NCI-H526 (cell line): ENCODE results near the gene BTN1A1.
"Not testable (repeated sequence)": the region's sequence is repeated elsewhere in the genome, so short reads cannot be mapped to it uniquely, and the experiment has no call there.

ENCODE experiments used
- DNase-seq, 2 experiments: peaks; one replicate each; lab custom pipeline; 2025; lab: John Stamatoyannopoulos, UW

The BTN1A1 gene

DNA sequence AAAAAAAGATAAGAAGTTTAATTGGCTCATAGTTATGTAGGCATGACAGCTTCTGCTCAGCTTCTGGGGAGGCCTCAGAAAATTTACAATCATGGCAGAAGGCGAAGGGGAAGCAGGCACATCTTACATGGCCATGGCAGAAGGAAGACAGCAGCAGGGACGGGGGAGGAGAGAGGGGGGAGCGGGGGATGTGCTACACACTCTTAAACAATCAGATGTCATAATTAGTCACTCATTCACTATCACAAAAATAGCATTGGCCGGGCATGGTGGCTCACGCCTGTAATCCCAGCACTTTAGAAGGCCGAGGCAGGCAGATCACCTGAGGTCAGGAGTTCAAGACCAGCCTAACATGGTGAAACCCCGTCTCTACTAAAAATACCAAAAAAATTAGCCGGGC is 10.9 kb downstream of the BTN1A1 start:
- not testable (repeated sequence) for DNase-seq

DNA sequence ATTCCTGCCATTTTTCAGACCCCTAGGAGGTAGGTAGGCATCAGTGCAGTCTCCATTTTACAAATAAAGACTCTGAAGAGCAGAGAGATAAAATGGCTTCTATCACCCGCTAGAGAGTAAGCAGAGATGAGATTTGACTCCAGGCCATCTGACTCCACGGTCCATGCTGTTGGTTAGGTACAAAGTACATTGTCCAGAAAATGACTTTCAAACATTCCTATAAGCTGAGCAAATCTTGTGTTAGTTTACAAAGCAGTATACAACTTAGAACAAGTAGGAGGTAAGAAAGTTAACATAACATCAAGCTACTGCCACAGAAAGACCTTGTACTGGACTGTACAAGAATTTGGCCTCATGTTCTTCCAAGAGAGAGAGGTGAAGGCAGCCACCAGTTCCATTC is 14.9 kb downstream of the BTN1A1 start:
- DNase-seq: no peak

DNA sequence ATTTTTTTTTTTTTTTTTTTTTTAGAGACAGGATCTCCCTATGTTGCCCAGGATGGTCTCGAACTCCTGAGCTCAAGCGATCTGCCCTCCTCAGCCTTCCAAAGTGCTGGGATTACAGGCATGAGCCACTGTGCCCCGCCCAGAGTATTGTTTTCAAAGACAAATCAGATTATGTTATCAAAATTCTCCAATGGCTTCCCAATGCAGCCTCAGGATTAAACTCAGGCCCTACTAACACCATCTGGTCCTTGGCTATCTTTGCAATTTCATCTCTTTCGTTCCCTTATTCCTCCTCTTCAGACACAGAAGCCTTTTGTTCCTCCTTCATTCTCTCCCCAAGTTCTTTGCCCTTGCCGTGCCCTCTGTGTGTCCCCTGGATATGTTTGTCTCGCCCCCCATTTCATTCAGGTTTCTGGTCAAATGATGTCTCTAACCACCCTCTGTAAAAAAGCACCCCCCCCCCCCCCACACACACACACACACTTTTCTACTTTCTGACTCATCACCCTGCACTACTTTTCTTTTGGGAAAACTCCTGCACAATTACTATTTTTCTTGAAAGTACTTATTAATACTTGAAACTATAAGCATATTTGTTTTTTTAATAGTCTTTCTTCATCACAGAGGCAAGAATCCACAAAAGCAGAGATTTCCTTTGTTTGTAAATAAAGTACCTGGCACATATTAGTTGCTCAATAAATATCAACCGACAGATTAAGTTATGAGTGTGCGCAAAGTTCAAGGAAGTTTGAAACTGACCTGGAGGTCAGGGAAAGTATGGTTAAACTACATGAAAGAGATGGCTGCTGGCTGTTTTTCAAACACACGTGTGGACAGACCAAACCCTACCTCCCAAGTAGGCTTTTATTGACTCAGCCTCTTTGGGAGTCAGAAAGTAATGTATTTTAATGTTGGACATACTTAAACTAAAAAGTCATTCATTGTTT is 16.7 kb downstream of the BTN1A1 start:
- no peak for DNase-seq

DNA sequence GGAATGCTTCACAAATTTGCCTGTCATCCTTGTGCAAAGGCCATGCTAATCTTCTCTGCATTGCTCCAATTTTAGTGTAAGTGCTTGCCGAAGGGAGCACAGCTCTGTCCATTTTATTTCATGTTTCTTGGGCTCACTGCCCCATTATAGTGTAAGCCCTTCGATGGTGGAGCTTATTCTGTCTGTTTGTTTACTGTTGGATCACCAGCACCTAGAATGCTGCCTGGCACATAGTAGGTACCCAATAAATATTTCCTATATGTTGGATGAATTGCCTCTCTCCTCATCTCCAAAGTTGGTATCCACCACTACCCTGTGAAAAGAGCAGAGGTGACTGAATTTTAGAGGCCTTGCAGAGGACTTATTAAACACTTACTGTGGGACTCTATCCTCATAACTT is 19.3 kb downstream of the BTN1A1 start:
- no peak for DNase-seq

DNA sequence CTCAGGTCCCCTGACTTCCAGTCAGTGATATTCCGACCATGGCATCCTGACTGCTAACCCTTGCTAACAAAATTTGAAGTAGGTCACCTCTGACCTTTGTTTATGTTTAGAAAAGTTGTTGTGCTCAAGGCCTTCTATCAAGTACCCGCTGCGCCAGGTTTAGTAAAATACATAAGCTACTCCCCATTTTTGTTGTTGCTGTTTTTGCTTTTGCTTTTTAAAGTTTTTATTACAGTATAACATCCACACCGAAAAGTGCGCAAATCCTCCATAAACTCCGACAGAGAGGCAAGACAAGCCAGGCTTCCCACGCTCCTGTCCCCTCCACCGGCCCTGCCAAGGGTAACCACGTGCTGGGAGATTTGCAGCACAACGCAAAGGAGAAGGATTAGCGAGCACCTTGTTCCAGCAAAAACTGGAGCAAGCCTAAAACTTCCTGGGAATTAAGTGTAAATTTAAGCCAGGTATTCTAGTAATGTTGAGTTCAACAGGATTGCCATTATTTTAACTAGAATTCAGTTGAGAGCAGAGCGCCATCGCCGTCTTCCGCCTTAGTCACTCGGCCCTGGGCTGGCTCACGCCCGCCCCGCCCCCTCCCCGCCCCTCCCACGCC is 20.2 kb downstream of the BTN1A1 start:
- peak in 1 of 2 experiments; percentile 70 for DNase-seq

DNA sequence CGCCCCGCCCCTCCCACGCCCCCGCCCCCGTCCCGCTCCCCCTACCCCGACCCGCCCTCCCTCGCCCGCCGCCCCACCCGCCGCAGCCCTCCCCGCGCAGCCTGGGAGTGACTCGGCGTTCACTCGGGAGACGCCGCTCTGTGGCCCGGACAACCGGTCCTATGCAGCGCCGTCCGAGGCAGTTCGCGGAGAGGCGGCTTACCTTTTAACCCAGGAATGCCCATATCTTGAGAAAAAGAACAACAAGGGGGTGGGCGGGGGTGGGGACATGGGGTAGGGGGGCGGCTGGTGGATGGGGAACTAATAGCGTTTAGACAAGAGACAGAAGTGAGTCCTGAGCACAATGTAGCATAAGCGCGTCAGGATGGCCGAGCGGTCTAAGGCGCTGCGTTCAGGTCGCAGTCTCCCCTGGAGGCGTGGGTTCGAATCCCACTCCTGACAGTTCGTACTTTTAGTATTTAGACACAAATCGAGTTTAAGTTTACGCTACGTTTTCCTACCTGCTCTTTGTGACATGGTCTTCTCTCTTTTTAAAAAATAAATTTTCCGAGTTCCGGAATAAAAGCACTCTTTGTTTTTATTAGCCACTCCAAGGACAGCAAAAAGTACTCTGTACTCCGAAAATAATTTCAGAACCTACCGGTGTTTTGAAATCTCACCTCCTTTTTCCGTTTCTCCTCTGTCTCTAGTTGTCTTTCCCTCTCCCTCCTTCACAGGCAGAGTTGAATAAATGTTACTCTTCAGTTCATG is 20.9 kb downstream of the BTN1A1 start:
- peak; percentile 62 to 89 for DNase-seq

DNA sequence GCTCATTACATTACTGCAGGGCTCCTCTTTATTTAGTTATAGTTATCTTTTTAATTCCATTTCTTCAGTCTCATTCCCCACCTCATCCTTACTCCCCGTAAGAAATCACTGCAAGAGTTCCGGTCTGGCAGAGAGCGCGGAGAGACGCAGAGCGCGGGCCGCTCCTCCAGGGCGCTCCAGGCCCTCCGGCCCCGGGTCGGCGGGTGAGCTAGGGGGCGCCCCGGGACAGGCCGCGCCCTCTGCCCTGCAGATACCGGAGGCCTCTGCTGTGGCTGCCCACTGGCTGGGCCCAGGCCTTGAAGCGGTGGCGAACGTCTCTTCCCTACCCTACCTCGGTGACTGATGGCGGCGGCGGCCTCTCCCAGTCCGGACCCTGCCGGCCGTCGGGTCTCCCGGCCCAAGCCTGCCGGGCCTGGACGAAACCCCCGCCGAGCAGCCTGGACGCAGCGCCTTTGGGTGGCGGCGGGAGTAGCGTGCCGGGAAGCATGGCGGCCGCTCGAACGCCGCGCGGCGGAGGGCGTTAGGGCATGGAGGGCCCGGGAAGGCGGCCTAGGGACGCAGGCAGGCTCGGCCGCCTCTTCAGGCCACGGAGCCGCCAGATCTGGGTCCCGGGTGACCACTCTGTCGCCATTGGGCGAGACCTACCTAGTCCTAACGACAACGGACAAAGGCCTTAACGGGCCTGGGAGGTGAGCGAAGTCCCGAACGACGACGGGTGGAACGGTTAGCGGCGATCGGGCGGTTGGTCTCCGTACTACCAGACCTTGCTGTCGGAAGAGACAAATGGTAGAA is 21.7 kb downstream of the BTN1A1 start:
- DNase-seq: peak in 1 of 2 experiments; percentile 31

DNA sequence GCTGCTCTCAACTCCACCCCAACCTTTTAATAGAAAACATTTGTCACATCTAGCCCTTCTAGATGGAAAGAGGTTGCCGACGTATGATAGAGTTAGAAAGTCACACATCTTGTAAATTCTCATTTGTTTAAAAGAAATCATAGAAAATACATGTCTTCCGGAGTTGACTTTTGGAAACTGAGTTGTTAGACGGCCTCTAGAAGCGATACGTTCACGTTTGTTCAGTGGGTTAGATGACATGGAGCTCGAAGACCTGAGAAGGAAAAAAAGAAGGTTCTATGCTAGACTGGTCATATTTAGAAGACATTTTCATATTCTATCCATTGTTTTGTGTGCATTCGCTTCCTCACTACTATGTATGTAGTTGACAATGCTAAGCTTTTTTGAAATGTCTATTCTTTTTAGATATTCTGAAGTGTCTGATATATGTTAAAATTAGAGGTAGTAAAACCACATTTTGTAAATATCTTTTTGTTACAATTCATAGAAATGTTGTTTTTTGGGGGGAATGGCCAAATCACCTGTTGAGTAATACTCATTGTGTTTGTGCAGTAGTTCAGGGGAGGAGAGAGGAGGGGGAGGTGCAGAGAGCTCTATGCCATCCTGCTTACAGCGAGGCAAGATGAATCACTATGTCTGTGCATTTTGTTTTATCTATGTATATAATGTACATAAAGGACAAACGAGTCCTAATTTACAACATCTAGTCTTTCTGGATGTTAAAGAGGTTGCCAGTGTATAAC is 22.6 kb downstream of the BTN1A1 start:
- DNase-seq: not testable (repeated sequence)

DNA sequence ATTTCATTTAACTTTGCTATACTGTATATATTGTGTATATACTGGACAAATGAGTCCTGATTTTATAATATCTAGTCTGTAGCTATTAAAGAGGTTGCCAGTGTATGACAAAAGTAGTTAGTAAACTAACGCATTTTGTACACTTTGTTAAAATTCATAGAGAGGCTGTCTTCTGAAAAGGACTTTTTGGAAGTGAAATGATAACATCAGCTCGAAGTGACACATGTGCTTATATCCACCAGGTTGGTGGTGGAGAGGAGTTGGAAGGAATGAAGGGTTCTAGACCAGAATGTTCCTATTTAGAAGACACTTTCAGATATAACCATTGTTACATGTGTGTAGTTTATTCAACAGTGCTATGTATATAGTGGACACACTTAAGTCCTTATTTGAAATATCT is 24.2 kb downstream of the BTN1A1 start:
- DNase-seq: not testable (repeated sequence)

DNA sequence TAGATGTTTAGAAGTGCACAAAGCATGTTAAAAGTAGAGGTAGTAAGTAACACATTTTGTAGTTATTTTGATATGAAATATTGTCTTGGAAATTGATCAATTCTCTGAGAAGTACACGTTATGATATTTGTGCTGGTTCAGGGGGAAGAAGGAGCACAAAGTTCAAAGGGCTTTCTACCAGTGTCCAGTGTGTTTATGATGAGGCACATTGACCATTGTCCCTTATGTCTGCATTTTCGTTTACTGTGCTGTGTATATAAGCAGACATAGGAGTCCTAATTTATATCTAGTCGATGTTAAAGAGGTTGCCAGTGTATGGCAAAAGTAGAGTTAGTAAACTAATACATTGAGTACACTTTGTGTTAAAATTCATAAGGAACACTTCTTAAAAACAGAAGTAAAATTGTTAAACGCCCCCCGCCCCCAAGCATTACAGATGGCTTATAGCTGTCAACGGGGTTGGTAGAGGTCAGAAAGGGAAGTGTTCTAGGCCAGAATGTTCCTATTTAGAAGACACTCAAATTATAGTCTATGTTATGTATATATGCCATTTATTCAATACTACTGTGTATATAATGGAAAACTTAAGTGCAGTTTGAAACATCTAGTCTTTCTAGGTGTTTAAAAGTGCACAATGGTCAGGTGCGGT is 24.7 kb downstream of the BTN1A1 start:
- DNase-seq: no peak

DNA sequence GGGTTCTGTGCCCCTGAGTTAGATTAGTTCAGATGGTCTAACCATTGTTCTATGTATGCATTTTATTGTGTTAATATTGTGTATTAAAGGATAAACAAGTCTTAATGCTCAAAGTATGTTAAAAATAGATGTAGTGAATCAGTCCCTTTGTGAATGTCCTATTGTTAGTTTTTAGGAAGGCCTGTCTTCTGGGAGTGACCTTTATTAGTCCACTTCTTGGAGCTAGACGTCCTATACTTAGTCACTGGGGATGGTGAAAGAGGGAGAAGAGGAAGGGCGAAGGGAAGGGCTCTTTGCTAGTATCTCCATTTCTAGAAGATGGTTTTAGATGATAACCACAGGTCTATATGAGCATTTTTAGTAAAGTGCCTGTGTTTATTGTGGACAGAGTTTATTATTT is 25.7 kb downstream of the BTN1A1 start:
- no peak for DNase-seq

DNA sequence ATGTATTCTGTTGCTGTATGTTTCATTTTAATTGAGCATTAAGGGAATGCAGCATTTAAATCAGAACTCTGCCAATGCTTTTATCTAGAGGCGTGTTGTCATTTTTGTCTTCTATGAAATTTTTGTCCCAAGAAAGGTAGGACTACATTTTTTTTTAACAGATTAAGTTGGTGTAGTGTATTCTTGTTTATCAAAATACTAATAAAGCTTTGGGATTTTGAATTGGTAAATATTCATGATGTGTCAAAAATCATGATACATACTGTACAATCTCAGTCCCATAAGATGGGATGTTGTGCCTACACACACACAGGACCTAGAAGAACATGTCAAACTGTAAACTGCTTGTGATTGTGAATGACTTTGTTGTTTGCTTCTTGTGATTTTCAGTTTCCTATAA is 26.8 kb downstream of the BTN1A1 start:
- DNase-seq: no peak

DNA sequence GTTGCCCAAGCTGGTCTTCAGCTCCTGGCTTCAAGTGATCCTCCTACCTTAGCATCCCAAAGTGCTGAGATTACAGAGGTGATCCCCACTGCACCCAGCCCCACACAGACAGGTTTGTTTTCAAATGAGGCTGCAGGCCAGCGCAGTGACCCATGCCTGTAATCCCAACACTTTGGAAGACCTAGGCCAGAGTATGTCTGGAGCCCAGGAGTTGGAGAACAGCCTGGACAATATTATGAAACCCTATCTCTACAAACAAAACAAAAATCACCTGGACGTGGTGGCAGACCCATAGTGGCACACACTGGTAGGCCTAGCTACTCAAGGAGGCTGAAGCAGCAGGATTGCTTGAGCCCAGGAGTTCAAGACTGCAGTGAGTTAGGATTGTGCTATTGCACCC is 30.1 kb downstream of the BTN1A1 start:
- DNase-seq: no peak

DNA sequence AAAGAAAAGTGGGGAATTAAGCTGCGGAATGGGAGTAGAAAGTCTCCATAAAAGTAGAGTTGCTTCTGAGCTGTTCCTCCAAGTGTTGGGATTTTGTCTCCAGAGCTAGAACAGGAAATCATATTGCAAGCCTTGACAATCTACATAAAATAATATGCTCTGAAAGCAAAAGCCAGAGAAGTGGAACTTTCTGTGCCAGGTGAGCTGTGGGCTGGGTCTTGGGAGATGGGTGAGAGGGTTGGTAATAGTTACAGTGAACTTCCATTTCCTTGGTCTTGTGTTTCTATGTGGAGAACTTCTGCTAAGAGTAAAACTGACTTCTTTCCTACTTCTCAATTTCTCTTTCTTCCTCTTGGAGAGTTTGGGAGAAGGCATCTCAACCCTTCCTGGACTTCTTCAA is 31.8 kb downstream of the BTN1A1 start:
- DNase-seq: no peak

DNA sequence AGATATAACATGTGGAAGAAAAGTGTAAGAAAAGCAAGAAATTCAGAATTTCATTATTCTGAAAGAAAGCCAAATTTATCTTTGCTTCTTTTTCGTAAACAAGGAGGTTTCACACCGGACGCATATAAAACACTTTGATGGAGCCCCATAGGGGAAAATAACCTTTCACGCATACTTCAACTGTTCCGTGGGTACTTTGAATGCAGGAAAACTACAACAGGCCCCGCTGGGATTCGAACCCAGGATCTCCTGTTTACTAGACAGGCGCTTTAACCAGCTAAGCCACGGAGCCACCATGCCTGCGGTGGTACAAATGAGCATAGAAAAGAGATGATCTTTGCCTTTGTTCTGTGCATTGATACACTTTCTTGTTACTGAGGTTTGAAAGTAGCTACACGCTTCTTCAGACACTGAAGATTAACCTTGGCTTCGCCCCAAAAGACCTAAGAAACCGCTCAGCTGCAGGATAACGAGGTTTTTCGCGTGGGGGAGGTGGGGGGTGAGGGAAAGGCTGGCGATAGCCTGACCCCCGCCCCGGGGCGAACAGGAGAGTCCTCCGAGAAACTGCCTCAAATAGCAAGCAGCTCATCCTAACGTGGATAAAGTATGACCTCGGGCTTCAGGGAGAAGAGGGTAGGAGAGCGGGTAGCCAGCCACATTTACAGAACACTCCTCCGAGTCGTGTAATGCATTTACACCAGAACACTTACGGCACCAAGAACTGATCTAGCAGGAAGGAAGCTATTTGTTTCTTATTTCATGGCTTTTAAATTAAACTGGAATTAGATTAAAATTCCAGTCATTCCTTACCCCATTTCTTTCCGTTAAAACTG is 32.8 kb downstream of the BTN1A1 start:
- peak; percentile 84 to 94 for DNase-seq

DNA sequence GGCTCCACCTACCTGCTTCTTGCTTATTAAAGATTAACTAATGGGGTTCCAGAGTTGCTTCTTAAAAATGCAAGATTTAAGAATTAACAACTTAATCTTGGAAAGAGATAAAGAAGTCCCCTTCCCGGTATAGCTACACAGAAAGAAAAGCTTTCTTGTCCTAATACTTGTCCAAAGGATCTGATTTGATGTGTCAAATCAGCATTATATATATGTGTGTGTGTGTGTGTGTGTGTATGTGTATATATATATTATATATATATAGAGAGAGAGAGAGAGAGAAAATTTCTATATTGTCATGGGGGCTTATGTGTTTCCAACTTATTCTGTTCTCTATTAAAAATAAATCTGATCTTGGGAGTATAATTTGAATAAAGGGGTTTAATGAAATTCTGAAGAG is 33.4 kb downstream of the BTN1A1 start:
- no peak for DNase-seq

DNA sequence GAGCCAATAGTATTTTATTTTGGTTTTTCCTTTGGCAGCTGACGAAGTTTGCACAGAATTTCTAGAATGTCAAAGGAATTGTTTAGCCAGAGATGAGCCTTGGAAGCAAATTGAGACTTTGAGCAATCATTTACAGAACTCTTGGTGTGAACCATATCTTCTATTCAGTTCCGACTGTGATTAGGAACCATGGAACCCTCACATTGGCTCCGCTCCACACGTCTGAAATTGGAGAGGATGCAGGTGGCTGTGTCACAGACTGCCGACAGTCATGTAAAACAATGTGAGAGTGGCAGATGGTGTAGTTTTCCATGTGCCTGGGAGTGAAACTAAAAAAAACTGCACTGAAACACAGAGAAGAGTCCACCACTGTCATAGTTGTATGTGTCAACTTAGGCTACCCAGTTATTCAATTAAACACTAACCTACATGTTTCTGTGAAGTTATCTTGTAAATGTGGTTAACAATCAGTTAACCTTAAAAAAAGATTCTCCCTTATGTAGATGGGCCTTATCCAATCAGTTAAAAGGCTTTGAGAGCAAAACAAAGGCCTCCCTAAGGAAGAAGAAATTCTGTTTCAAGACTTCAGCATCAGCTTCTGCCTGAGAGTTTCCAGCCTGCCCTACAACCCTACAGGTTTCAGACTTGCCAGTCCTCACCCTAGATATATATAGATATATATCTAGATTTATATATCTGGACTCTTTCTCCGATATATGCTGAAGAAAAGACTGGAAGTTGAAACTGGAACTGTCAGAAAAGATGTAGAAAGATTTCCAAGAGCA is 34.8 kb downstream of the BTN1A1 start:
- peak in 1 of 2 experiments; percentile 20 for DNase-seq

DNA sequence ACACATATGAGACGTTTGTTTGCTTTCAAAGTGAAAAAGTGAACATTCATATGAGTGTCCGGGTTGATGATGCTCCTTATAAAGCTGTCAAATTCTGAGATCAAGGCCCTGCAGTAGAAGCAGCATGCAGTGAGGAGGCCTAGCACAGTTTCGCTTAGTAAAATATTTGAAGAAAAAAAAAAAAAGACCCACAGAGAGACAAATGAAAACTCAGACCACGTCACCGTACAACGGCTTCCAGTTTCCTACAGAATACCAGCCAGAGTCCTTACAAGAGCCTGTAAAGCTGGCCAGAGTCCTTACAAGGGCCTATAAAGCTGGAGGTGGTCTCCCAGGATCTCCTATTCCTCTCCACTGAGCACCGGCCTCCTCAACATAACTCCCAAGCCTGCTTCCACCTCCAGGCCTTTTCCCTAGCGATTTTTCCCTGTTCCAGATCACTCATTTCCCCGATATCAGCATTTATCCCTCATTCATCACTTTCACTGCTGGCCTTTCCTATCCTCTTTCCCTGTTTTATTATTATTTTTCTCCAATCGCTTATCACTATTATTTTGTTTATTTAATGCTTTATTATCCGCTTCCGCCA is 36.6 kb downstream of the BTN1A1 start:
- DNase-seq: peak in 1 of 2 experiments; percentile 42
